HG02798 (cell line): ENCODE data around the gene SPECC1.
A peak's percentile ranks its signal among the peaks of the same experiment; 100 is the strongest.
"Not testable (repeated sequence)": the region's sequence is repeated elsewhere in the genome, so short reads cannot be mapped to it uniquely, and the experiment has no call there.

ENCODE experiments used
- ATAC-seq: cut with Tn5 transposase; IDR thresholded peaks from one replicate; pipeline ENCODE4 v1.9.1; 2021; ENCODE audit warnings: mild to moderate bottlenecking; ENCODE audit not compliant: unreplicated experiment, poor library complexity

Gene SPECC1

GRCh38 chr17:20284022-20284421, 274.9 kb downstream of the SPECC1 start:
- ATAC-seq, result no peak

GRCh38 chr17:20284570-20285295, 275.6 kb downstream of the SPECC1 start:
- ATAC-seq, result no peak

GRCh38 chr17:20289984-20290383, 280.8 kb downstream of the SPECC1 start:
- no peak for ATAC-seq

GRCh38 chr17:20291853-20292252, 282.7 kb downstream of the SPECC1 start:
- no peak for ATAC-seq

GRCh38 chr17:20293501-20293900, 284.3 kb downstream of the SPECC1 start:
- no peak for ATAC-seq

- ATAC-seq, result no peak
Measured at GRCh38 chr17:20294120-20294519, 285.0 kb downstream of the SPECC1 start.

GRCh38 chr17:20299013-20299412, 289.9 kb downstream of the SPECC1 start:
- no peak for ATAC-seq

- no peak for ATAC-seq
Measured at GRCh38 chr17:20300436-20300934, 291.3 kb downstream of the SPECC1 start.

- no peak for ATAC-seq
Measured at GRCh38 chr17:20302246-20302917, 293.2 kb downstream of the SPECC1 start.

GRCh38 chr17:20304961-20305360, 295.8 kb downstream of the SPECC1 start:
- ATAC-seq, result no peak

- no peak for ATAC-seq
Measured at GRCh38 chr17:20306924-20307323, 297.8 kb downstream of the SPECC1 start.

- no peak for ATAC-seq
Measured at GRCh38 chr17:20307326-20307910, 298.3 kb downstream of the SPECC1 start.

- no peak for ATAC-seq
Measured at GRCh38 chr17:20310481-20310880, 301.3 kb downstream of the SPECC1 start.

GRCh38 chr17:20313306-20313705, 304.1 kb downstream of the SPECC1 start:
- ATAC-seq, result no peak

GRCh38 chr17:20313891-20314290, 304.7 kb downstream of the SPECC1 start:
- no peak for ATAC-seq

- ATAC-seq, result no peak
Measured at GRCh38 chr17:20314834-20315233, 305.7 kb downstream of the SPECC1 start.

GRCh38 chr17:20315311-20315710, 306.2 kb downstream of the SPECC1 start:
- no peak for ATAC-seq

- ATAC-seq, result no peak
Measured at GRCh38 chr17:20315821-20316220, 306.7 kb downstream of the SPECC1 start.

- ATAC-seq, result peak; percentile 91
Measured at GRCh38 chr17:20320535-20321229, 311.5 kb downstream of the SPECC1 start.

- ATAC-seq, result not testable (repeated sequence)
Measured at GRCh38 chr17:20321357-20321756, 312.2 kb downstream of the SPECC1 start.

GRCh38 chr17:20327739-20328138, 318.6 kb downstream of the SPECC1 start:
- not testable (repeated sequence) for ATAC-seq
